Stimulated activated CD8-positive, alpha-beta memory T cell treated with anti-CD3 and anti-CD28 coated beads, Interleukin-7, amount 100 ng/mL, for 4 hours (primary cell): Measurements from ENCODE around the gene ENHO.

ENCODE experiments used
- DNase-seq, 2 donors: peaks; one replicate each; pipeline ENCODE4 v3.0.0-alpha.2; 2020; ENCODE audit warnings: low read depth in 2 of 2

Gene ENHO

DNA sequence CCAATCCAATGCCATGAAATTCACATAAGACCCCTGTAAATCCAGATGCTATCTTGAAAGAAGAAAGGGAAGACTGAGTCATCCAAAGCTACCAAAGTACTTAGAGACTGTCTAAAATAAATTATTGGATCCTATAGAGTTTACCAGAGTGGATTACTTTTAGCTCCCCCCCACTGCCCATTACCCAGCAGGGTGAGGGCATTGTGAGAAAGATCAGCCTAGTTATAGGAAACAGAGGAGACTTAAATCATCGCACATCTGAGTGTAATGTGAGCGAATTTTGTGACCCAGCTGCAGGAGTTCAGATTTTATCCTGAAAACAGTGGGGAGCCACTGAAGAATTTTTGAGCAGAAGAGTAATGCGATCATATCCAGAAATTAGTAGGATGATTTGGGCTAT lies 1.6 kb upstream of the ENHO start:
- no peak for DNase-seq

GRCh38 chr9:34522091-34522887 lies 501 bp downstream of the ENHO start:
- no peak for DNase-seq

- no peak for DNase-seq
Observed at GRCh38 chr9:34521406-34522045, 1.3 kb downstream of the ENHO start.

GRCh38 chr9:34520505-34521385 lies 2.0 kb downstream of the ENHO start:
- no peak for DNase-seq

- no peak for DNase-seq
Observed at GRCh38 chr9:34520096-34520495, 2.7 kb downstream of the ENHO start.

DNA sequence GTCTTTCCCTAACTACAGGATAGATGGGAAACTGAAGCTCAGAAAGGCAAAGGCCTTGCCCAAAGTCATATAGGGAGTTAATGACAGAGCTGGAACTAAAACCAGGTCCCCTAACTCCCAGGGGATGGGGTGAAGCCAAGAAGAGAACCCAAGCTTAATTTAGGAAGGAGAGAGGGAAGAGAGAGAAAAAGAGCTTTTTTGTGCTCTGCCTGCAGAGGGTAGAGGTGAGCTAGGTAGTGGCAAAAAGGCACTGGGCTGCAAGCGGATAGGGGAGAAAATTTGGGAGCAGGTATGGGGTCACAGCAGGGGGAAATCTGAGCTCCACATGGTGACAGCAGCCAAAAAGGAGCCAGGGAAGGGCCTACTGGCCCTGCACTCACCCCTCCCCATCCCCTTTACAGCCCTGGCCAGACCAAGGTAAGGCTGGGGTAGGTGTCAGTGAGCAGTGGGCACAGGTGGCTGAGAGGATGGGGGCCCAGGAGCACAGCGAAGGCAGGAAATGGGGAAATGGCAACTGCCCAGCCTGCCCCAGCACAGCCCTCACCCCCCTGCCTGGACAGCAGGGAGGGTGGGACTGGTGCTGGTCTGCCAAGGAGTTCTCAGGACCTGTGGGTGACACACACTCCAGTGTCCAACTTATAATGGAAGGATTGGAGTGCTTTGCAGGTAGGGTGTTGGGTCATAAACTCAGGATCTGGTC lies 3.3 kb downstream of the ENHO start:
- no peak for DNase-seq

- DNase-seq, result no peak
Observed at GRCh38 chr9:34518896-34519295, 3.9 kb downstream of the ENHO start.

DNA sequence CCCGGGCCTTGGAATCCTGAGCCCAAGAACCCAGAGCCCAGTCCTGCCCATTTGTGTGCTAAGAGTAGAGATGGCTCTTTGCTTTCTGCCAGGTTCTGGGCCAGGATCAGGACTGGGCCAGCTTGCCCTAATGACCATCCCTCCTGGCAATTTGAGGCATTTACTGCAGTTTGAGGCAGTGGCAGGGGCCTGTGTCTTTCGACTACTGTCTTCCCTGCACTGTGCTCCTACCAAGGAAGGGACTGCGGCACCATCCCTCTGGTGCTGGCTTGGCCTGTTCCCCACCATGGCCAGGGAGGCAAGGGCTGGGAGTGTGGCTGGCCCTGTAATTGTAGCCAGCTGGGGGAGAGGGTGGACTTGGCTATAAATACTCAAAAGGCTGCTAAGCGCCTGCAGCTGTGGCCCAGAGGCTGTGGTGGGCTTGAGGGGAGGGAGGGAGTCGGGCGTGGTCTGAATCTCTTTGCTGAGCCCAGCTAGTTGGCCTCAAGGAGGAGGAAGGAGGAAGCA lies 4.6 kb downstream of the ENHO start:
- no peak for DNase-seq

- DNase-seq, result no peak
Observed at GRCh38 chr9:34517185-34517584, 5.6 kb downstream of the ENHO start.

DNA sequence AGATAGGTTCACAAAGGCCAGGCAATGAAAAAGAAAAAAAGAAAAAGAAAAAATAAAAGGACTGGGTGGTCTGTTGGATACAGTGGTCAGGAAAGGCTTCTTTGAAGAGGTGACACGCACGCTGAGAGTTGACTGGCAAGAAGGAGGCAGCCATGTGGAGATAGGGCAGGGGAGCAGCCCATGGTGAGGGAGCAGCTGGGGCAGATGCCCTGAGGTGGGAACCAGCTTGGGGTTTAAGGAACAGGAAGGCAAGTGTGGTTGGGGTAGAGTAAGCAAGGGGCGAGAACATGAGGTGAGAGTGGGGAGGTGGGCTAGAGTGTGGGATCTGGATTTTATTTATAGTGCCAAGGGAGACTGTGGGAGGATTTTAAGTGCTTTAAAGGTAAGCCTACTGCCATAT lies 6.8 kb downstream of the ENHO start:
- no peak for DNase-seq

GRCh38 chr9:34514816-34515215 lies 8.0 kb downstream of the ENHO start:
- DNase-seq, result no peak

- no peak for DNase-seq
Observed at GRCh38 chr9:34514401-34514800, 8.4 kb downstream of the ENHO start.

DNA sequence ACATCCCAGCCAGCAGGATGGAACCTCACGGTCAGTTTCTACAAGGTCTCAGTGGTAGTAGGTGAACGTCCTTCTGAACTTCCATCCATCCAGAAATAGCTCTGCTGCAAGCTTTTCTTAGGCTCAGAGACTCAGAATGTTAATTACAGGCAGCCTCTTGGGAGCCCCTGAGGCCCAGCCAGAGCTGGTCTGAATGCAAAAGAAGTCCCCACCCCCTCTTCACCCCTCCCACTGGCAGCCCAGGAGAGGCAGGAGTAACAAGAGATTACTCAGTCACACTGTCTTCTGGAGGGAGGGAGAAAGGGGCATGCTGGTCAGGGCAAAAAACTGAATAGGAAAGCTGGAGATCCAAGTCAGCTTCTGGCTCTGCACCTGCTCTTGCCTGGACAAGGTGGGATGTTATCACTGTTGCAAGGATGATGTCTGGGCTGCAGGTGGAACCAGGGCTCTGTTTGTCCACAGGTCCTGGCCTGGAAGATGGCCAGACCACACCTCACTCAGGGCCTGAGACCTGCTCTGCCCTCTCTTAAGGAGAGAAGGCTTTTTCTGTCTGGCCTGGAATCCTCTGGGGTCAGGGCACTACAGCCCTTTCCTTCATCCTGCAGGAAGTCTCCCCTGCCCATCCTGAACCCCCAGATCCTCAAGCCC lies 9.1 kb downstream of the ENHO start:
- DNase-seq, result no peak

GRCh38 chr9:34512131-34513078 lies 10.4 kb downstream of the ENHO start:
- DNase-seq, result no peak

DNA sequence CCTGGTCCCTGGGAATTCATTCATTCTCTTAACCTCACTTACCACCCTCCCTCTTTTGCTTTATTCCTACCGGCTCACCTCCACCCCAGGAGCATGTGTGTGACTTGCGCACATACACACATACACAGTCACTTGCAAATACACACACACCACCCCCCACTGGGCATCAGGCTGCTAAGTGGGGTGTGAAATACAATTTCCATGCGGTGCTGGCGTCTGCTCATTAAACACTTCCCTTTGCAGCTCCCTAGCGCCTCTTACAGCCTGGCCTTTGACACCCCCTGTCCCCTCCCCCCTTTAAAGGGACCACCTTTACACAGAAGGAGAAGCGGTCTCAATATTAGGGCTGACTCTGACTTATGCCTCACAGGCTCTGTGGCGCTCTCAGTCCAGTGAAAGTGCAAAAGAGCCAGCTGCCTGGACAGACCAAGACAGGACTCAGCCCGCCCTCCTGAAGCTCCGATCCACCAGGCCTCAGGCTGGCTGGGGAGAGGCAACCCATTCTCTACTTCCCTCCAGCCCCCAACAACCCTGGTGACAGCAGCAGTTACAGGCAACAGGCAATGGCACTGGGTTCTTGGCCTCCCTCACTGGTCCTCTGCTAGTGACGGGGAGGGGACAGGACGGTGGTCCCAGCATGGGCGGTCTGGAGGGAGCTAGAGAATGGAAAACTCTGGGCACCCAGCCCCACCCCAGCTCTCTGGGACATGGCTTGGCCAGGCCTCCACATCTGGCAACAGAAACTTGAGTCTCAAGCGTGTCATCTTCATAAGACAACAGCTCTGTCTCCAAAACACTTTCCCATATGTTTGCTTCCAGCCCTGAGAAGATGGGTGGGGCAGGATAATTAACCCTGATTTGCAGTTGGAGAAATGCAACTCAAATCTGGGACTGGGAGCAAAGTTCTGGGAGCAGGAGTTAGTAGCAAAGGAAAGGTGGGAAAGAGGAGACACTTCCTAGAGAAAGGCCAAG lies 12.0 kb downstream of the ENHO start:
- no peak for DNase-seq

DNA sequence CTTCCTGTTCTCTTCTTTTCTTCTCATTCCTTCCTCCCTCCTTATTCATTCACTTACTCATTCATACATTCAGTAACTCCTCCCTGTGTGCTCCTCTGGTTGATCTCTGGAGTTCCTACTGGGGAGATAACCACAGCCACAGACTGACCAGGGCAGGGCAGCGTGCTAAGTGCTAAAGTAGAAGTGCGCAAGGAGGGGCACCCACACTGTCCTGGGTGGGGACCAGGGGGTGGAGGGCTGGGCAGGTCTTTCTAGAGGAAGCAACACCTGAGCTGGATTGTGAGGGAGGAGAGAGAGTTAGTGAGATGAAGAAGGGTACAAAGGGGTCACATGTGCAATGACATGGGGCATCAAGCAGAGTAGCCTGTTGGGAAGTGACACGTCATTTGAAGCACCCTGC lies 13.8 kb downstream of the ENHO start:
- DNase-seq, result no peak

GRCh38 chr9:34508463-34508862 lies 14.3 kb downstream of the ENHO start:
- DNase-seq, result no peak

GRCh38 chr9:34507966-34508365 lies 14.8 kb downstream of the ENHO start:
- DNase-seq, result no peak

- DNase-seq, result no peak
Observed at GRCh38 chr9:34507556-34507955, 15.2 kb downstream of the ENHO start.
